ENCODE data around the gene KCNC2. TPM values are rescaled to one million over a fixed set of nuclear protein-coding genes. Genes with fewer than 3 reads are reported as not detected.

KCNC2 gene
- polyA plus RNA-seq, 3 donors = not detected

Other genes starting within 250 kb of the KCNC2 start
- gene CAPS2, start 120.5 kb upstream of the KCNC2 start, polyA plus RNA-seq = 1 to 10 TPM in 2 of 3 donors, under 1 TPM in 1; 0.77 to 6.1 (median 2.1) TPM
- gene GLIPR1L1, start 124.8 kb upstream of the KCNC2 start, polyA plus RNA-seq = not detected
- 1 to 10 TPM in 1 of 3 donors, under 1 TPM in 2; 0.71 to 1.3 (median 0.74) TPM for gene GLIPR1L2, start 181.2 kb upstream of the KCNC2 start, polyA plus RNA-seq